Activated CD4-positive, alpha-beta T cell treated with anti-CD3 and anti-CD28 coated beads, Interleukin-2, amount 50 U/mL, for 16 hours (primary cell): Measurements from ENCODE around the gene CCDC38.
A peak's percentile ranks its signal among the peaks of the same experiment; 100 is the strongest.

ENCODE experiments used
- DNase-seq: peaks from one replicate; pipeline ENCODE4 v3.0.0-alpha.2; 2020

CCDC38 gene

GRCh38 chr12:95830335-95831089 lies 111.9 kb downstream of the CCDC38 start:
- DNase-seq = peak; percentile 57

- DNase-seq = no peak
Measured at GRCh38 chr12:95829395-95829794, 113.0 kb downstream of the CCDC38 start.

- DNase-seq = no peak
Measured at GRCh38 chr12:95820096-95820703, 122.2 kb downstream of the CCDC38 start.
